Astrocyte (in vitro differentiated cells and primary cell): ENCODE data around the gene CORO7. TPM values are rescaled to one million over a fixed set of nuclear protein-coding genes. Genes with fewer than 3 reads are reported as not detected.

Experiments
- DNase-seq: peaks from one replicate; pipeline ENCODE4 v3.0.0-alpha.2; 2010; ENCODE audit warnings: low read depth
- FAIRE-seq: peaks from 2 replicates; lab custom pipeline; 2011; peaks lifted over from hg19 to GRCh38; lab: Jason Lieb, UNC
- H2AFZ ChIP-seq: 2 replicates; pipeline ENCODE4 v1.6.0; 2012; ENCODE audit warnings: low read depth, low read length, inconsistent platforms
- H3K27ac ChIP-seq: 2 replicates; pipeline ENCODE4 v1.5.1; 2011; ENCODE audit warnings: low read depth, low read length, inconsistent platforms
- H3K27me3 ChIP-seq: 2 replicates; pipeline ENCODE4 v1.6.0; 2011; ENCODE audit warnings: low read length, inconsistent platforms; ENCODE audit not compliant: insufficient read depth
- H3K36me3 ChIP-seq: 2 replicates; pipeline ENCODE4 v1.5.1; 2011; ENCODE audit warnings: low read length, inconsistent platforms; ENCODE audit not compliant: insufficient read depth
- H3K4me1 ChIP-seq: 2 replicates; pipeline ENCODE4 v1.5.1; 2011; ENCODE audit warnings: low read length, inconsistent platforms; ENCODE audit not compliant: insufficient read depth
- H3K4me2 ChIP-seq: 2 replicates; pipeline ENCODE4 v1.6.0; 2012; ENCODE audit warnings: low read length, inconsistent platforms
- H3K4me3 ChIP-seq: 2 replicates; pipeline ENCODE4 v1.5.1; 2011; ENCODE audit warnings: low read depth, mild to moderate bottlenecking, low read length, inconsistent platforms; ENCODE audit not compliant: insufficient read depth
- H3K79me2 ChIP-seq: 2 replicates; pipeline ENCODE4 v1.6.0; 2012; ENCODE audit warnings: mild to moderate bottlenecking, low read length, inconsistent platforms; ENCODE audit not compliant: insufficient read depth
- H3K9ac ChIP-seq: 2 replicates; pipeline ENCODE4 v1.6.0; 2012; ENCODE audit warnings: mild to moderate bottlenecking, low read length, inconsistent platforms
- H3K9me3 ChIP-seq: 2 replicates; pipeline ENCODE4 v1.5.1; 2012; ENCODE audit warnings: low read depth, mild to moderate bottlenecking, low read length, inconsistent platforms; ENCODE audit not compliant: insufficient read depth
- H4K20me1 ChIP-seq: 2 replicates; pipeline ENCODE4 v1.6.0; 2012; ENCODE audit warnings: low read length, inconsistent platforms; ENCODE audit not compliant: insufficient read depth
- H3K27ac Mint-ChIP-seq: one replicate; pipeline ENCODE4 v1.8.0; 2021; ENCODE audit warnings: mild to moderate bottlenecking, mixed read lengths; ENCODE audit not compliant: unreplicated experiment
- H3K27me3 Mint-ChIP-seq: one replicate; pipeline ENCODE4 v1.8.0; 2021; ENCODE audit warnings: low read depth, mixed read lengths; ENCODE audit not compliant: unreplicated experiment
- H3K36me3 Mint-ChIP-seq: one replicate; pipeline ENCODE4 v1.8.0; 2021; ENCODE audit warnings: low read depth, mixed read lengths; ENCODE audit not compliant: unreplicated experiment
- H3K4me1 Mint-ChIP-seq: one replicate; pipeline ENCODE4 v1.8.0; 2021; ENCODE audit warnings: low read depth, mixed read lengths; ENCODE audit not compliant: unreplicated experiment
- H3K4me3 Mint-ChIP-seq: one replicate; pipeline ENCODE4 v1.8.0; 2021; ENCODE audit warnings: mild to moderate bottlenecking, moderate library complexity, mixed read lengths; ENCODE audit not compliant: unreplicated experiment
- H3K9me3 Mint-ChIP-seq: one replicate; pipeline ENCODE4 v1.8.0; 2021; ENCODE audit warnings: mild to moderate bottlenecking, mixed read lengths; ENCODE audit not compliant: unreplicated experiment
- CTCF ChIP-seq: IDR thresholded peaks from 2 replicates; pipeline ENCODE4 v1.5.1; 2011; ENCODE audit warnings: low read depth, mild to moderate bottlenecking, inconsistent platforms, low read length, moderate library complexity; ENCODE audit not compliant: insufficient read depth
- EZH2 ChIP-seq: IDR thresholded peaks from 2 replicates; pipeline ENCODE4 v1.6.1; 2012; ENCODE audit warnings: mild to moderate bottlenecking, low read length, inconsistent platforms; ENCODE audit not compliant: insufficient read depth
- total RNA-seq: library from RNA; stranded (reverse); gene quantifications from 2 replicates; pipeline ENCODE4 v1.2.1, GENCODE V29; 2021

Gene CORO7
- total RNA-seq, 1 donor from 2014 or later, result 26.4 TPM

- H3K9me3 Mint-ChIP-seq, result no peaks in the 10 kb centered on the region
- FAIRE-seq, result no peak
- Histone ChIP-seq H3K9ac (no peak overlapping the region), H3K27ac (no peak overlapping the region), H3K27me3 (no peaks in the 10 kb centered on the region), H3K36me3 (no peaks in the 10 kb centered on the region), H3K4me3 (no peak overlapping the region), H3K9me3 (no peaks in the 10 kb centered on the region), H2AFZ (no peak overlapping the region), H3K4me1 (peaks cover 60% of the 10 kb centered on the region), H3K4me2 (peak overlapping the region; percentile 42), H3K79me2 (peaks cover 77% of the 10 kb centered on the region), H4K20me1 (peaks cover 81% of the 10 kb centered on the region)
- DNase-seq, result no peak
- no peaks in the 10 kb centered on the region for H3K27me3 Mint-ChIP-seq
- no peak overlapping the region for H3K4me3 Mint-ChIP-seq
- H3K4me1 Mint-ChIP-seq, result peaks cover 13% of the 10 kb centered on the region
- TF ChIP-seq EZH2, result no peak
- no peak for TF ChIP-seq CTCF
- peaks cover 2% of the 10 kb centered on the region for H3K36me3 Mint-ChIP-seq
- H3K27ac Mint-ChIP-seq, result no peak overlapping the region
These were observed 38.2 kb downstream of the CORO7 start for GRCh38 chr16:4378161-4378666.

GRCh38 chr16:4377573-4378154, 38.7 kb downstream of the CORO7 start:
- Histone ChIP-seq H2AFZ (no peak overlapping the region), H3K4me1 (peaks cover 66% of the 10 kb centered on the region), H3K79me2 (peaks cover 80% of the 10 kb centered on the region), H3K36me3 (no peaks in the 10 kb centered on the region), H3K27ac (no peak overlapping the region), H3K9me3 (no peaks in the 10 kb centered on the region), H3K4me3 (no peak overlapping the region), H4K20me1 (peaks cover 82% of the 10 kb centered on the region), H3K27me3 (no peaks in the 10 kb centered on the region), H3K9ac (no peak overlapping the region), H3K4me2 (peak overlapping the region; percentile 42)
- H3K4me3 Mint-ChIP-seq, result no peak overlapping the region
- peaks cover 2% of the 10 kb centered on the region for H3K36me3 Mint-ChIP-seq
- no peak for TF ChIP-seq EZH2
- TF ChIP-seq CTCF, result no peak
- H3K27ac Mint-ChIP-seq, result no peak overlapping the region
- FAIRE-seq (no peak), DNase-seq (no peak)
- no peaks in the 10 kb centered on the region for H3K27me3 Mint-ChIP-seq
- no peaks in the 10 kb centered on the region for H3K9me3 Mint-ChIP-seq
- peaks cover 16% of the 10 kb centered on the region for H3K4me1 Mint-ChIP-seq
